Gastroesophageal sphincter (tissue), 4 donors: ENCODE results near the gene PHF12. TPM values are rescaled to one million over a fixed set of nuclear protein-coding genes. Genes with fewer than 3 reads are reported as not detected.

Experiments
- ATAC-seq: fragments of 150-250 bp; one replicate; pipeline ENCODE4 v1.9.1; 2016; ENCODE audit warnings: mild to moderate bottlenecking, moderate library complexity
- H3K27ac ChIP-seq, 4 donors: fragments of 200-600 bp; sonication (generic) in 3 of 4; 1 replicate in 3 of 4; 2 replicates in 1 of 4; pipeline ENCODE4 v1.5.1; 2016 to 2019
- H3K27me3 ChIP-seq: fragments of 200-600 bp; sonication (generic); one replicate; pipeline ENCODE4 v1.5.1; 2019
- H3K36me3 ChIP-seq, 2 donors: fragments of 200-600 bp; sonication (generic); one replicate each; pipeline ENCODE4 v1.5.1; 2019; ENCODE audit warnings: control low read depth in 1 of 2
- H3K4me1 ChIP-seq, 3 donors: fragments of 200-600 bp; sonication (generic); 1 replicate in 2 of 3; 2 replicates in 1 of 3; pipeline ENCODE4 v1.5.1; 2016 to 2019; ENCODE audit warnings: control low read depth in 2 of 3
- H3K4me3 ChIP-seq, 2 donors: fragments of 200-600 bp; sonication (generic); one replicate each; pipeline ENCODE4 v1.5.1; 2019; ENCODE audit warnings: mild to moderate bottlenecking in 1 of 2, moderate library complexity in 1 of 2
- H3K9me3 ChIP-seq, 3 donors: fragments of 200-600 bp; sonication (generic); one replicate each; pipeline ENCODE4 v1.5.1; 2017 to 2019; ENCODE audit warnings: control low read depth in 2 of 3
- EP300 ChIP-seq: sonication (generic); formaldehyde crosslinking; IDR thresholded peaks from one replicate; pipeline ENCODE4 v1.6.1; 2017; ENCODE audit warnings: antibody characterized with exemption, mild to moderate bottlenecking
- POLR2A ChIP-seq, 2 donors: fragments of 450-650 bp; IDR thresholded peaks; one replicate each; pipeline ENCODE4 v1.6.1; 2017; ENCODE audit warnings: antibody characterized with exemption in 2 of 2, mild to moderate bottlenecking in 2 of 2, moderate library complexity in 1 of 2
- POLR2AphosphoS5 ChIP-seq: sonication (generic); formaldehyde crosslinking; IDR thresholded peaks from one replicate; pipeline ENCODE4 v1.6.1; 2017; ENCODE audit warnings: antibody characterized with exemption
- WGBS, 2 donors: methylation state at CpG; one replicate each; pipeline ENCODE4 v1.1.5; 2018; ENCODE audit warnings: low coverage in 1 of 2; 5-methylcytosine and 5-hydroxymethylcytosine counted together
- total RNA-seq, 4 donors: library from RNA; depleted of rRNA; stranded (reverse); fragments of >200 nt; gene quantifications; one replicate each; pipeline ENCODE4 v1.1.0, GENCODE V29; 2016
- TF ChIP-seq, protein P1 (sequence below), 4 experiments: fragments of 200-600 bp in 2 of 4; fragments of 450-650 bp in 2 of 4; sonication (generic) in 1 of 4; IDR thresholded peaks; one replicate each; pipeline ENCODE4 v1.5.1; 2017 to 2019; ENCODE audit warnings: antibody characterized with exemption in 4 of 4, mild to moderate bottlenecking in 2 of 4, moderate library complexity in 2 of 4

PHF12 gene
- total RNA-seq, 4 donors from 2014 or later = 20.2 to 46.9 (median 37.8) TPM

DNA sequence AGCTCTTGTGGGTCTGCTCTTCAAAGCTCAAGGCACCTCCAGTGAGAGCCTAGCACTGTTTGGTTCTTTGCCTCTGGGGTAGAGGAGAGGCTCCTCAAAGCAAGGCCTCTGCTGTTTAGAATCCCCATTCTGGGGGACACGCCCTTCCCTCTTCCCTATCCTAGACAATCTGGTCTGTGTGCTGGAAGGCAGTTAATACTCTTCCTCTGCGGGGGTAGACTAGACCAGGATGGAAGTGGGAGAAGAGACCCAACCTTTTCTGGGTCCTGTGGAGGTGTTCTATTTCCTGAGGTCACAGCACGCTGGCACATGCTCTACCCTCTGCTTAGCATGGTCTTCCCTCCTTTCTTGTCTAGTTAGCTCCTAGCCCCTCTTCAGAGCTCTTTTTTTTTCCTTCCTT is 88.8 kb downstream of the PHF12 start:
- ATAC-seq = no peak
- Histone ChIP-seq H3K4me3 (no peak overlapping the region), H3K4me1 (no peaks in the 10 kb centered on the region), H3K27me3 (no peaks in the 10 kb centered on the region), H3K9me3 (no peaks in the 10 kb centered on the region), H3K36me3 (peaks cover 0 to 42% of the 10 kb centered on the region in 2 donors), H3K27ac (no peak overlapping the region)
- TF ChIP-seq EP300 (no peak), POLR2A (IDR thresholded peaks at IDR 0.05) (no peak), POLR2AphosphoS5 (no peak)
- TF ChIP-seq, protein P1, sequence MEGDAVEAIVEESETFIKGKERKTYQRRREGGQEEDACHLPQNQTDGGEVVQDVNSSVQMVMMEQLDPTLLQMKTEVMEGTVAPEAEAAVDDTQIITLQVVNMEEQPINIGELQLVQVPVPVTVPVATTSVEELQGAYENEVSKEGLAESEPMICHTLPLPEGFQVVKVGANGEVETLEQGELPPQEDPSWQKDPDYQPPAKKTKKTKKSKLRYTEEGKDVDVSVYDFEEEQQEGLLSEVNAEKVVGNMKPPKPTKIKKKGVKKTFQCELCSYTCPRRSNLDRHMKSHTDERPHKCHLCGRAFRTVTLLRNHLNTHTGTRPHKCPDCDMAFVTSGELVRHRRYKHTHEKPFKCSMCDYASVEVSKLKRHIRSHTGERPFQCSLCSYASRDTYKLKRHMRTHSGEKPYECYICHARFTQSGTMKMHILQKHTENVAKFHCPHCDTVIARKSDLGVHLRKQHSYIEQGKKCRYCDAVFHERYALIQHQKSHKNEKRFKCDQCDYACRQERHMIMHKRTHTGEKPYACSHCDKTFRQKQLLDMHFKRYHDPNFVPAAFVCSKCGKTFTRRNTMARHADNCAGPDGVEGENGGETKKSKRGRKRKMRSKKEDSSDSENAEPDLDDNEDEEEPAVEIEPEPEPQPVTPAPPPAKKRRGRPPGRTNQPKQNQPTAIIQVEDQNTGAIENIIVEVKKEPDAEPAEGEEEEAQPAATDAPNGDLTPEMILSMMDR (IDR thresholded peaks at IDR 0.05) = no peak
- 100% methylated on average over 2 of the region's 3 CpGs for WGBS, 2 donors

DNA sequence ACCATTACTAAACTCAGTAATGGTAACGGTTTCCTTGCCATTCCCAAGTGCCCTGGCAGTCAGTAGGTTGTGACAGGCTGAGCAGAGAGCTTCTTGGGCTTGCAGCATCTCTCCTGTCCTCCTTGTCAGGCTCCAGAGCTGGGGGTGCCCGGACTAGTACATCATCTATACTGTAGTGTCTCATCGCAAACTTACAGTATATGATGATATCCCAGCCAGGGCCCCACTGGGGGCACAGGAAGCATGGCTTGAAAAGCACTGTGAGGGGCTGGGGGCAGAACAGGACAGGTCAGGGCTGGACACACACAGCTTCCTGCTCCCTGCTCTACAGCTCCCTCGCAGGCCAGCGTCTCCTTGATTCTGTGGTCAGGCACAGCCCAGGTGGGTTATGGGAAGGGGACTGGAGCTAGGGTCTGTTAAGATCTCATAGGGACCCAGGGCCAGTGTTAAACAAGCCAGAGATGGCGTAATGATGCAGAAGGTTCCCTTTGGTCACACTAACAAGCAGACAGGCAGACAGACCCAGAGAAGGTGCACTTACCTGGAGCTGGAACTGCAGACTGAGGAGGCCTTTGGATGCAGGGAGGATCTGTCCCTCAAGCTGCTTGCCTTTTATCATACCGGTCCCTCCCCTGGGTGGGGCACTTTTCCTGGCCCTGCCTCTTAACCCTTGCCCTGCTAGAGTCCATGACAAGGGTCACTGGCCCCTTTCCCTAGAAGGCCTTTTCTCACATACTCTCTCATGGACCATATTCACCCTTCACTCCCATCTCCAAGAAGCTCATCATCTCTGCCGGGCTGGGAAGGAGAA is 89.7 kb downstream of the PHF12 start:
- 0 to 33% methylated on average over 1 to 2 of the region's 8 CpGs for WGBS, 2 donors
- H3K27ac ChIP-seq = no peak overlapping the region
- TF ChIP-seq POLR2A (IDR thresholded peaks at IDR 0.05) (no peak), POLR2AphosphoS5 (no peak), EP300 (no peak)
- TF ChIP-seq, protein P1 (IDR thresholded peaks at IDR 0.05) = no peak
- H3K4me3 ChIP-seq = no peak overlapping the region
- peaks cover 0 to 52% of the 10 kb centered on the region in 2 donors for H3K36me3 ChIP-seq
- no peaks in the 10 kb centered on the region for H3K4me1 ChIP-seq
- no peaks in the 10 kb centered on the region for H3K27me3 ChIP-seq
- H3K9me3 ChIP-seq = no peaks in the 10 kb centered on the region
- ATAC-seq = no peak

DNA sequence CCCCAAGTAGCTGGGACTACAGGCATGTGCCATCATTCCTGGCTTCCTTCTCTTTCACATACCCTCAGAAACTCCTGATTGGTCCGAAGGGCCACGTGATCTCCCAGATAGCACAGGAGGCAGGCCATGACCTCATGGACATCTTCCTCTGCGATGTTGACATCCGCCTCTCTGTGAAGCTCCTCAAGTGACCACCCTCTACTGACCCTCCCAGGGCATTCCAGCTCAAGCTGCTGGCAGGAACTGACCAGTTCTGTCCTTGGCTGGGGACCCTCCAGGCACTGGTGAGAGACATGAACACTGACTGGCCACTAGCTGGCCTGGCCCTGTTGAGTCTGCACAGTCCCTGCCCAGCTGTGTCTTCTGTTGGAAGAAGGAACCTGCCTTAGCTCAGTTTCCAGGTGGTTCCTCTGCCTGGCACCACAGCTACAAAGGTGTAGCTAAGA is 90.9 kb downstream of the PHF12 start:
- Histone ChIP-seq H3K27ac (no peak overlapping the region), H3K4me1 (peaks cover 0 to 10% (median 3%) of the 10 kb centered on the region in 3 donors), H3K9me3 (no peaks in the 10 kb centered on the region), H3K27me3 (no peaks in the 10 kb centered on the region), H3K36me3 (peaks cover 0 to 59% of the 10 kb centered on the region in 2 donors), H3K4me3 (no peak overlapping the region)
- 84 to 93% methylated on average over 4 of the region's 4 CpGs for WGBS, 2 donors
- TF ChIP-seq, protein P1 (IDR thresholded peaks at IDR 0.05) = no peak
- TF ChIP-seq POLR2A (IDR thresholded peaks at IDR 0.05) (no peak), POLR2AphosphoS5 (no peak), EP300 (no peak)
- ATAC-seq = no peak

DNA sequence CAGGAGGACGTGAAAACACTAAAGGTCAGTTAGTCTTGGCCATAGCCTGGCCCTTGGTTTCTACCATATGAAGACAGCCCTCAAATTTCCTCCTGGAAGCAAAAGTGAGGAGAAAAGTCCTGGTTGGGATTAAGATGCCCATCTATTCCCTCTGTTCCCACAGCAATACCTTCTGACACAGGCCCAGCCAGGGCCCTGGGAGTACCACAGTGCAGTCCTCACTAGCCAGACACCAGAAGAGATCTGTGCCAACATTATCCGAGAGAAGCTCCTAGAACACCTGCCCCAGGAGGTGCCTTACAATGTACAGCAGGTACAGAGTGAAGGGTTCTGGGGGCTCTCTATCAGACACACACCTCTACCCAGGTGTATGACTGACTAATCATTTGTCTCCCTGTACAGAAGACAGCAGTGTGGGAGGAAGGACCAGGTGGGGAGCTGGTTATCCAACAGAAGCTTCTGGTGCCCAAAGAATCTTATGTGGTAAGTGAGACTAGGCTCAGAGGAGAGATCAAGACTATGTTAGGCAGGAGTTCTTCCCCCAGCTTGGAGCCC is 92.4 kb downstream of the PHF12 start:
- no peak overlapping the region for H3K4me3 ChIP-seq
- ATAC-seq = no peak
- peaks cover 0 to 18% (median 5%) of the 10 kb centered on the region in 3 donors for H3K4me1 ChIP-seq
- WGBS, 2 donors = no CpG with 5 or more reads among the region's 2 CpGs
- TF ChIP-seq EP300 = no peak
- no peak for TF ChIP-seq POLR2AphosphoS5
- TF ChIP-seq, protein P1 (IDR thresholded peaks at IDR 0.05) = no peak
- no peaks in the 10 kb centered on the region for H3K27me3 ChIP-seq
- peaks cover 0 to 59% of the 10 kb centered on the region in 2 donors for H3K36me3 ChIP-seq
- no peaks in the 10 kb centered on the region for H3K9me3 ChIP-seq
- no peak overlapping the region for H3K27ac ChIP-seq
